ENCODE results near the gene GAS2L2.

GRCh38 chr17:35795871-35796265 lies 42.8 kb upstream of the GAS2L2 start:
- TF ChIP-seq CTCF (IDR thresholded peaks at IDR 0.05): peak in 1 of 6 experiments; percentile 9
- TF ChIP-seq POLR2A (IDR thresholded peaks at IDR 0.05): no peak
